Subcutaneous abdominal adipose tissue (tissue), 5 donors: ENCODE results near the gene GSTO2.

Source experiments
- H3K27ac ChIP-seq: one replicate; pipeline ENCODE4 v1.7.0; 2013; ENCODE audit warnings: low read depth, mild to moderate bottlenecking, inconsistent platforms, low read length, moderate library complexity
- H3K27me3 ChIP-seq, 5 donors: one replicate each; pipeline ENCODE4 v1.7.0; 2013; ENCODE audit warnings: low read length in 5 of 5, inconsistent platforms in 1 of 5; ENCODE audit not compliant: control insufficient read depth in 5 of 5, insufficient read depth in 4 of 5
- H3K36me3 ChIP-seq, 5 donors: one replicate each; pipeline ENCODE4 v1.7.0; 2013; ENCODE audit warnings: low read length in 5 of 5; ENCODE audit not compliant: control insufficient read depth in 5 of 5, insufficient read depth in 5 of 5
- H3K4me1 ChIP-seq, 5 donors: one replicate each; pipeline ENCODE4 v1.7.0; 2013; ENCODE audit warnings: low read length in 5 of 5, mild to moderate bottlenecking in 3 of 5, moderate library complexity in 1 of 5; ENCODE audit not compliant: control insufficient read depth in 5 of 5, insufficient read depth in 5 of 5
- H3K4me3 ChIP-seq, 5 donors: one replicate each; pipeline ENCODE4 v1.7.0; 2013; ENCODE audit warnings: low read length in 5 of 5, low read depth in 1 of 5
- H3K9ac ChIP-seq, 5 donors: one replicate each; pipeline ENCODE4 v1.7.0; 2013; ENCODE audit warnings: low read length in 5 of 5, mild to moderate bottlenecking in 4 of 5, moderate library complexity in 3 of 5
- H3K9me3 ChIP-seq, 5 donors: one replicate each; pipeline ENCODE4 v1.7.0; 2013; ENCODE audit warnings: low read length in 5 of 5; ENCODE audit not compliant: control insufficient read depth in 5 of 5
- donor health status: healthy.
- donor health status: healthy.
- donor health status: healthy.
- donor health status: healthy.
- donor health status: healthy.

GSTO2 gene

GRCh38 chr10:104323760-104324201, 54.8 kb downstream of the GSTO2 start:
- H3K4me3 ChIP-seq: no peak overlapping the region
- H3K9ac ChIP-seq: no peak overlapping the region
- no peaks in the 10 kb centered on the region for H3K27me3 ChIP-seq
- H3K36me3 ChIP-seq: no peaks in the 10 kb centered on the region
- H3K4me1 ChIP-seq: peaks cover 30 to 98% (median 89%) of the 10 kb centered on the region in 5 donors
- no peaks in the 10 kb centered on the region for H3K9me3 ChIP-seq
- no peak overlapping the region for H3K27ac ChIP-seq

- Histone ChIP-seq H3K27ac (peak overlapping the region; percentile 94), H3K9me3 (no peaks in the 10 kb centered on the region), H3K27me3 (no peaks in the 10 kb centered on the region), H3K4me1 (peaks cover 34 to 98% (median 89%) of the 10 kb centered on the region in 5 donors), H3K4me3 (no peak overlapping the region), H3K9ac (no peak overlapping the region), H3K36me3 (no peaks in the 10 kb centered on the region)
These were observed 55.3 kb downstream of the GSTO2 start for GRCh38 chr10:104324221-104324686.

GRCh38 chr10:104324931-104325330, 55.9 kb downstream of the GSTO2 start:
- H3K4me3 ChIP-seq: no peak overlapping the region
- H3K36me3 ChIP-seq: no peaks in the 10 kb centered on the region
- peak overlapping the region in 1 of 5 donors; percentile 50 for H3K9ac ChIP-seq
- no peaks in the 10 kb centered on the region for H3K9me3 ChIP-seq
- H3K27ac ChIP-seq: peak overlapping the region; percentile 94
- H3K4me1 ChIP-seq: peaks cover 35 to 98% (median 91%) of the 10 kb centered on the region in 5 donors
- H3K27me3 ChIP-seq: no peaks in the 10 kb centered on the region

GRCh38 chr10:104325436-104326435, 56.8 kb downstream of the GSTO2 start:
- Histone ChIP-seq H3K36me3 (no peaks in the 10 kb centered on the region), H3K9ac (peak overlapping the region in 4 of 5 donors; percentile 6 to 50 (median 37)), H3K4me1 (peaks cover 43 to 100% (median 98%) of the 10 kb centered on the region in 5 donors), H3K27me3 (no peaks in the 10 kb centered on the region), H3K4me3 (peak overlapping the region in 2 of 5 donors; percentile 18 to 32), H3K9me3 (no peaks in the 10 kb centered on the region), H3K27ac (peak overlapping the region; percentile 94)

- Histone ChIP-seq H3K36me3 (no peaks in the 10 kb centered on the region), H3K27ac (peak overlapping the region; percentile 94), H3K4me3 (peak overlapping the region in 3 of 5 donors; percentile 2 to 44 (median 44)), H3K9ac (peak overlapping the region in 1 of 5 donors; percentile 51), H3K9me3 (no peaks in the 10 kb centered on the region), H3K27me3 (no peaks in the 10 kb centered on the region), H3K4me1 (peaks cover 49 to 100% (median 98%) of the 10 kb centered on the region in 5 donors)
These were observed 58.1 kb downstream of the GSTO2 start for GRCh38 chr10:104326991-104327610.

- H3K4me1 ChIP-seq: peaks cover 47 to 100% (median 89%) of the 10 kb centered on the region in 5 donors
- peak overlapping the region; percentile 4 to 57 (median 44) for H3K4me3 ChIP-seq
- peak overlapping the region in 4 of 5 donors; percentile 10 to 57 (median 42) for H3K9ac ChIP-seq
- H3K36me3 ChIP-seq: no peaks in the 10 kb centered on the region
- peak overlapping the region; percentile 94 for H3K27ac ChIP-seq
- H3K9me3 ChIP-seq: no peaks in the 10 kb centered on the region
- no peaks in the 10 kb centered on the region for H3K27me3 ChIP-seq
These were observed 59.0 kb downstream of the GSTO2 start for GRCh38 chr10:104327745-104328645.

- H3K9me3 ChIP-seq: no peaks in the 10 kb centered on the region
- peak overlapping the region; percentile 1 to 57 (median 44) for H3K4me3 ChIP-seq
- H3K36me3 ChIP-seq: peaks cover 0 to 2% (median 0%) of the 10 kb centered on the region in 5 donors
- H3K27ac ChIP-seq: peak overlapping the region; percentile 94
- peaks cover 47 to 100% (median 84%) of the 10 kb centered on the region in 5 donors for H3K4me1 ChIP-seq
- H3K9ac ChIP-seq: peak overlapping the region; percentile 10 to 82 (median 53)
- no peaks in the 10 kb centered on the region for H3K27me3 ChIP-seq
These were observed 59.6 kb downstream of the GSTO2 start for GRCh38 chr10:104328646-104328895.

GRCh38 chr10:104328896-104329710, 60.1 kb downstream of the GSTO2 start:
- Histone ChIP-seq H3K4me1 (peaks cover 45 to 99% (median 81%) of the 10 kb centered on the region in 5 donors), H3K27me3 (no peaks in the 10 kb centered on the region), H3K27ac (peak overlapping the region; percentile 94), H3K9me3 (no peaks in the 10 kb centered on the region), H3K4me3 (peak overlapping the region; percentile 14 to 57 (median 44)), H3K36me3 (peaks cover 0 to 2% (median 0%) of the 10 kb centered on the region in 5 donors), H3K9ac (peak overlapping the region; percentile 31 to 82 (median 62))

- no peaks in the 10 kb centered on the region for H3K27me3 ChIP-seq
- peak overlapping the region; percentile 28 to 91 (median 62) for H3K9ac ChIP-seq
- H3K36me3 ChIP-seq: peaks cover 0 to 4% (median 0%) of the 10 kb centered on the region in 5 donors
- H3K4me1 ChIP-seq: peaks cover 45 to 99% (median 77%) of the 10 kb centered on the region in 5 donors
- H3K9me3 ChIP-seq: no peaks in the 10 kb centered on the region
- peak overlapping the region in 4 of 5 donors; percentile 2 to 44 (median 26) for H3K4me3 ChIP-seq
- H3K27ac ChIP-seq: peak overlapping the region; percentile 94
These were observed 60.8 kb downstream of the GSTO2 start for GRCh38 chr10:104329735-104330134.
